ENCODE results near the gene HS1BP3.

The HS1BP3 gene

DNA sequence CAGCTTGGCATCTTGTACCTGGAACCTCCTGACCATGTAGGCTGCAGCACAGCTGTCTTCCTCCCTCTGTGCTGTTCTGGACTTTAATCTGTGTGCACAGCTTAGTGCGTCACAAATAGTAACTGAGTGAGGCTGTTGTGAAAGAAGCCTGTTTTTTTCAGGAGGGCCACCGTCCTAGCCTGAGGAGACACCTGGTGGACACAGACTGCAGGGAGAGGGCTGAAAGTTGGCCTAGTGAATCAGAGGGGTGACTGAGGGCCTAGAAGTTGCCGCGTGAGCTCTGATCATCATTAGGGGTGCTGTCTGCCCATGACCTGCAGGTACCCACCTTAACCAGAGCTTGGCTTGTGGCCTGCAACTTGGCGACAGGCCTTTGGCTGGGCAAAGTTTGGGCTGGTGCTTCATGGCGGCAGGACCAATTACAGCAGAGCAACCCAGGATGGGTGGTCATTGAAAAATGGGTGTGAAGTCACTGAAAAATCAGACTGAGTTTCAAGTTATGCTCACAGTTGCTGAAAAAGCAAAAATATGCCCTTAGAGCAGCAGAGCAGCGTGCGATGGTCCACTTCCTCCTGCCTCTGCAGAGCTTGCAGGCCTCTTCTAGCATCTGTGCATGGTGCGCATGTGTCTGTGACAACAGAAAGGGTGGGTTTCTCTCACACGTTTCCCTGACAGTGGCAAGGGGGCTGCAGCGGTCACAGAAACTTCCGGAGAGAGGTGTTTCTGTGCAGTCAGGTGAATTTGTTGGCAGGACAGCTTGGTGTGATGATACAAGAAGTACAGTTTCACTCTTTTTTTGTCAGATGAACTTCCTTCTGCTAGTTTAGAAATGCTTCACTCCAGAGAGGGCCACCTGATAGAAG lies 25.7 kb upstream of the HS1BP3 start:
- Histone ChIP-seq H3K9me3 (ENCODE audit: insufficient read depth, low read length) (no peaks in the 10 kb centered on the region), H3K27me3 (ENCODE audit: low read length) (no peaks in the 10 kb centered on the region), H3K9ac (ENCODE audit: low read length) (peak overlapping the region; percentile 34), H3K4me2 (ENCODE audit: low read depth, low read length, poor library complexity, severe bottlenecking) (peak overlapping the region; percentile 41), H3K27ac (ENCODE audit: low read depth, low read length) (peak overlapping the region; percentile 86), H3K4me3 (ENCODE audit: insufficient read depth, low read length, poor library complexity, severe bottlenecking) (no peak overlapping the region), H3F3A (ENCODE audit: insufficient read depth) (peaks cover 17% of the 10 kb centered on the region), H4K20me1 (ENCODE audit: low read depth, low read length) (no peaks in the 10 kb centered on the region), H3K79me2 (ENCODE audit: insufficient read depth, low read length) (no peaks in the 10 kb centered on the region), H3K9me2 (replicated peaks; ENCODE audit: insufficient read depth, low read length) (no peaks in the 10 kb centered on the region), H2AFZ (ENCODE audit: low read depth, low read length, severe bottlenecking) (peak overlapping the region; percentile 25), H3K36me3 (ENCODE audit: low read length) (no peaks in the 10 kb centered on the region)
- no peak for TF ChIP-seq EZH2phosphoT487 (conservative IDR thresholded peaks at IDR 0.05; ENCODE audit: low read length)
- TF ChIP-seq, protein P1, sequence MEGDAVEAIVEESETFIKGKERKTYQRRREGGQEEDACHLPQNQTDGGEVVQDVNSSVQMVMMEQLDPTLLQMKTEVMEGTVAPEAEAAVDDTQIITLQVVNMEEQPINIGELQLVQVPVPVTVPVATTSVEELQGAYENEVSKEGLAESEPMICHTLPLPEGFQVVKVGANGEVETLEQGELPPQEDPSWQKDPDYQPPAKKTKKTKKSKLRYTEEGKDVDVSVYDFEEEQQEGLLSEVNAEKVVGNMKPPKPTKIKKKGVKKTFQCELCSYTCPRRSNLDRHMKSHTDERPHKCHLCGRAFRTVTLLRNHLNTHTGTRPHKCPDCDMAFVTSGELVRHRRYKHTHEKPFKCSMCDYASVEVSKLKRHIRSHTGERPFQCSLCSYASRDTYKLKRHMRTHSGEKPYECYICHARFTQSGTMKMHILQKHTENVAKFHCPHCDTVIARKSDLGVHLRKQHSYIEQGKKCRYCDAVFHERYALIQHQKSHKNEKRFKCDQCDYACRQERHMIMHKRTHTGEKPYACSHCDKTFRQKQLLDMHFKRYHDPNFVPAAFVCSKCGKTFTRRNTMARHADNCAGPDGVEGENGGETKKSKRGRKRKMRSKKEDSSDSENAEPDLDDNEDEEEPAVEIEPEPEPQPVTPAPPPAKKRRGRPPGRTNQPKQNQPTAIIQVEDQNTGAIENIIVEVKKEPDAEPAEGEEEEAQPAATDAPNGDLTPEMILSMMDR (IDR thresholded peaks at IDR 0.05; ENCODE audit: insufficient read depth, low read length, poor library complexity, severe bottlenecking): no peak

DNA sequence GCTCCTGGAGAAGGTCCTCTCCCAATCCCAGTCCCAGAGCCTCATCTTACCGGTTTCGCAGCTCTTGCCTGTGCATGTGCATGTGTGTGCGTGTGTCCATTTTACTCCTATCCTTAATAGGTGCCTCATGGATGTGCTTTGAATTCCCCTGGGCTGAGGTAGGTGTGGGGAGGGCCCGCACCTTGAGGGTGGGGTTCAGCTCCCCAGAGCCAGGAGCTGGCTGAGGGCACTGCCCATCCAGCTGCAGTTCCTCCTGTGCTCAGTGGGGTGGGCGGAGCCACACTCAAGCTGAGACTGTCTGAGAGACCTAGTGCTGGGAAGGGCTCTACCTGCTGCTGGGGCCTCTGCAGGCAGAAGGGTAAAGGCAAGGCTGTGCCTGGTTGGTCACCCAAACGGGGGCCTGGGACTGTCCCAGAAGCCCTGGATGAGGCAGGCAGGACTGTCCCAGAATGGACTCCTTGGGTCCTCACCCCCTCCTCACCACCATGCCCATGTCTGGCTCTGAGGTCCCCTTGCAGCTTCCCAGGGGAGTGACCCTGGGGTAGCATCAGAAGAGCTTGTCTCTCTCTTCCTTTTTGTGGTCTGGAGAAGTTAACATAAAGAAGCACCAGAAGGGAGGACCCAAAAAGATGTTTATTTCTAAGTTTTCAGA lies 24.9 kb upstream of the HS1BP3 start:
- H3K27me3 ChIP-seq (ENCODE audit: low read length): no peaks in the 10 kb centered on the region
- no peak overlapping the region for H2AFZ ChIP-seq (ENCODE audit: low read depth, low read length, severe bottlenecking)
- no peaks in the 10 kb centered on the region for H3K9me2 ChIP-seq (replicated peaks; ENCODE audit: insufficient read depth, low read length)
- H3K4me2 ChIP-seq (ENCODE audit: low read depth, low read length, poor library complexity, severe bottlenecking): peak overlapping the region; percentile 41
- no peak for TF ChIP-seq EZH2phosphoT487 (conservative IDR thresholded peaks at IDR 0.05; ENCODE audit: low read length)
- TF ChIP-seq, protein P1 (IDR thresholded peaks at IDR 0.05; ENCODE audit: insufficient read depth, low read length, poor library complexity, severe bottlenecking): no peak
- H3K36me3 ChIP-seq (ENCODE audit: low read length): no peaks in the 10 kb centered on the region
- H3F3A ChIP-seq (ENCODE audit: insufficient read depth): peaks cover 17% of the 10 kb centered on the region
- no peaks in the 10 kb centered on the region for H3K9me3 ChIP-seq (ENCODE audit: insufficient read depth, low read length)
- H3K79me2 ChIP-seq (ENCODE audit: insufficient read depth, low read length): no peaks in the 10 kb centered on the region
- no peaks in the 10 kb centered on the region for H4K20me1 ChIP-seq (ENCODE audit: low read depth, low read length)
- peak overlapping the region; percentile 86 for H3K27ac ChIP-seq (ENCODE audit: low read depth, low read length)
- H3K4me3 ChIP-seq (ENCODE audit: insufficient read depth, low read length, poor library complexity, severe bottlenecking): no peak overlapping the region
- H3K9ac ChIP-seq (ENCODE audit: low read length): peak overlapping the region; percentile 34; the same call in 1 of the 2 replicates

DNA sequence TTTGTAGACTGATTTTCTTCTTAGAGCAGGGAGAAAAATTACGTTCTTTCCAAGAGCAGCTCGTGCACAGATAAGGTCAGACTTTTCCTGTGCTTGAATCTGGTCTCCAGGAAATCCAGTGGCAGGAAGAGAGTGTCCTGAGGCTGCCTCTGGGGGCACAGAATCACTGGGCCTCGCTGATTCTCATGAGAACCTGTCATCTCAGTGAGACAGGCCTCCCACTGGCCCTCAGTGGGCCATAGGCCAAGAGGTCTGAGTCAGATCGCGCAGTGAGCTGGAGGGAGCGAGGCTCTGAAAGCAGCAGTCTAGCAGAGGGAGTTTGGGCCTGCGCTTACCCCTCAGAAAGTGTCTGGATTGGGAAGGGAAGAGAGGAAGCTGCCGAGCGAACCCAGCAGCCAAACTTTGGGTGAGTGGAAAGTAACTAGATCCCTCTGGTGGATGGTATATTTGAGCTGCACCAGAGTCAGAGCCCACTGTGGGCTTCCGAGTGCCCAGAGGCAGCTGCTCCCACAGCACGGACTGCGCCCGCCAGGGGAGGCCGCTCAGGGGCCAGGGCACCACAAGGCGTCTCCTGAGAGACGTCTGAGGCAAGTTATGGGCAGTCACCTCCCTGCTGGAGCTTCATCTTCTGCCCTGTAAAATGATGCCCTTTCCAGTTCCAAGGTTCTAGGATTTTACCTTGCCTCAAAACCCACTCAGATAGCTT lies 24.2 kb upstream of the HS1BP3 start:
- Histone ChIP-seq H3K36me3 (ENCODE audit: low read length) (no peaks in the 10 kb centered on the region), H3K9ac (ENCODE audit: low read length) (no peak overlapping the region), H3K9me3 (ENCODE audit: insufficient read depth, low read length) (no peaks in the 10 kb centered on the region), H3K9me2 (replicated peaks; ENCODE audit: insufficient read depth, low read length) (no peaks in the 10 kb centered on the region), H3K79me2 (ENCODE audit: insufficient read depth, low read length) (no peaks in the 10 kb centered on the region), H2AFZ (ENCODE audit: low read depth, low read length, severe bottlenecking) (no peak overlapping the region), H4K20me1 (ENCODE audit: low read depth, low read length) (no peaks in the 10 kb centered on the region), H3K27ac (ENCODE audit: low read depth, low read length) (no peak overlapping the region), H3K4me2 (ENCODE audit: low read depth, low read length, poor library complexity, severe bottlenecking) (no peak overlapping the region), H3K27me3 (ENCODE audit: low read length) (no peaks in the 10 kb centered on the region), H3K4me3 (ENCODE audit: insufficient read depth, low read length, poor library complexity, severe bottlenecking) (no peak overlapping the region), H3F3A (ENCODE audit: insufficient read depth) (peaks cover 17% of the 10 kb centered on the region)
- no peak for TF ChIP-seq EZH2phosphoT487 (conservative IDR thresholded peaks at IDR 0.05; ENCODE audit: low read length)
- TF ChIP-seq, protein P1 (IDR thresholded peaks at IDR 0.05; ENCODE audit: insufficient read depth, low read length, poor library complexity, severe bottlenecking): no peak
